Osteoblast (primary cell): ENCODE results near the gene BRAF. TPM values are rescaled to one million over a fixed set of nuclear protein-coding genes. Genes with fewer than 3 reads are reported as not detected.
"Not testable (repeated sequence)": the region's sequence is repeated elsewhere in the genome, so short reads cannot be mapped to it uniquely, and the experiment has no call there.

Experiments
- DNase-seq: peaks from one replicate; pipeline ENCODE4 v3.0.0; 2011; ENCODE audit warnings: low spot score, mixed read lengths; ENCODE audit not compliant: insufficient read length; ENCODE audit errors: missing footprints
- H2AFZ ChIP-seq: 2 replicates; pipeline ENCODE4 v1.6.0; 2011; ENCODE audit warnings: mild to moderate bottlenecking, low read length
- H3K27ac ChIP-seq: 2 replicates; pipeline ENCODE4 v1.5.1; 2011; ENCODE audit warnings: mild to moderate bottlenecking, low read depth, low read length, moderate library complexity
- H3K27me3 ChIP-seq: 2 replicates; pipeline ENCODE4 v1.6.0; 2012; ENCODE audit warnings: mild to moderate bottlenecking, control low read depth, inconsistent platforms, low read length, moderate library complexity; ENCODE audit not compliant: insufficient read depth
- H3K36me3 ChIP-seq: 2 replicates; pipeline ENCODE4 v1.5.1; 2011; ENCODE audit warnings: mild to moderate bottlenecking, low read length, control low read depth, moderate library complexity; ENCODE audit not compliant: insufficient read depth
- H3K4me1 ChIP-seq: 2 replicates; pipeline ENCODE4 v1.5.1; 2011; ENCODE audit warnings: mild to moderate bottlenecking, low read length, control low read depth, moderate library complexity; ENCODE audit not compliant: insufficient read depth
- H3K4me2 ChIP-seq: 2 replicates; pipeline ENCODE4 v1.6.0; 2011; ENCODE audit warnings: mild to moderate bottlenecking, low read length; ENCODE audit not compliant: insufficient read depth
- H3K4me3 ChIP-seq: fragments of 200-600 bp; sonication (generic); 3 replicates; pipeline ENCODE4 v1.5.1; 2012; ENCODE audit warnings: mild to moderate bottlenecking, low read length, inconsistent platforms; ENCODE audit not compliant: insufficient read depth
- H3K79me2 ChIP-seq: 2 replicates; pipeline ENCODE4 v1.6.0; 2012; ENCODE audit warnings: mild to moderate bottlenecking, low read length, control low read depth, inconsistent platforms; ENCODE audit not compliant: insufficient read depth
- H3K9me3 ChIP-seq: 2 replicates; pipeline ENCODE4 v1.5.1; 2011; ENCODE audit warnings: low read depth, low read length, control low read depth
- H4K20me1 ChIP-seq: 2 replicates; pipeline ENCODE4 v1.6.0; 2012; ENCODE audit warnings: mild to moderate bottlenecking, low read length, control low read depth; ENCODE audit not compliant: insufficient read depth
- total RNA-seq: library from RNA; depleted of rRNA; stranded (reverse); fragments of >200 nt; gene quantifications from 2 replicates; pipeline ENCODE4 v1.2.3, GENCODE V29; 2012
- TF ChIP-seq, protein P1 (sequence below): IDR thresholded peaks from 2 replicates; pipeline ENCODE4 v1.5.1; 2011; ENCODE audit warnings: mild to moderate bottlenecking, low read depth, low read length, moderate library complexity; ENCODE audit errors: extremely low read depth

BRAF gene
- total RNA-seq, 1 donor: 30.0 TPM

- no peak overlapping the region for H3K27ac ChIP-seq
- H3K4me2 ChIP-seq: no peak overlapping the region
- no peaks in the 10 kb centered on the region for H3K9me3 ChIP-seq
- DNase-seq: no peak
- H3K4me3 ChIP-seq: no peak overlapping the region
- H3K36me3 ChIP-seq: peaks cover 7% of the 10 kb centered on the region
- no peaks in the 10 kb centered on the region for H3K27me3 ChIP-seq
- TF ChIP-seq, protein P1, sequence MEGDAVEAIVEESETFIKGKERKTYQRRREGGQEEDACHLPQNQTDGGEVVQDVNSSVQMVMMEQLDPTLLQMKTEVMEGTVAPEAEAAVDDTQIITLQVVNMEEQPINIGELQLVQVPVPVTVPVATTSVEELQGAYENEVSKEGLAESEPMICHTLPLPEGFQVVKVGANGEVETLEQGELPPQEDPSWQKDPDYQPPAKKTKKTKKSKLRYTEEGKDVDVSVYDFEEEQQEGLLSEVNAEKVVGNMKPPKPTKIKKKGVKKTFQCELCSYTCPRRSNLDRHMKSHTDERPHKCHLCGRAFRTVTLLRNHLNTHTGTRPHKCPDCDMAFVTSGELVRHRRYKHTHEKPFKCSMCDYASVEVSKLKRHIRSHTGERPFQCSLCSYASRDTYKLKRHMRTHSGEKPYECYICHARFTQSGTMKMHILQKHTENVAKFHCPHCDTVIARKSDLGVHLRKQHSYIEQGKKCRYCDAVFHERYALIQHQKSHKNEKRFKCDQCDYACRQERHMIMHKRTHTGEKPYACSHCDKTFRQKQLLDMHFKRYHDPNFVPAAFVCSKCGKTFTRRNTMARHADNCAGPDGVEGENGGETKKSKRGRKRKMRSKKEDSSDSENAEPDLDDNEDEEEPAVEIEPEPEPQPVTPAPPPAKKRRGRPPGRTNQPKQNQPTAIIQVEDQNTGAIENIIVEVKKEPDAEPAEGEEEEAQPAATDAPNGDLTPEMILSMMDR: no peak
- H3K4me1 ChIP-seq: peaks cover 8% of the 10 kb centered on the region
- H3K79me2 ChIP-seq: no peaks in the 10 kb centered on the region
- H4K20me1 ChIP-seq: peaks cover 4% of the 10 kb centered on the region
- no peak overlapping the region for H2AFZ ChIP-seq
Measured at GRCh38 chr7:140677496-140677895, 247.2 kb downstream of the BRAF start.

DNA sequence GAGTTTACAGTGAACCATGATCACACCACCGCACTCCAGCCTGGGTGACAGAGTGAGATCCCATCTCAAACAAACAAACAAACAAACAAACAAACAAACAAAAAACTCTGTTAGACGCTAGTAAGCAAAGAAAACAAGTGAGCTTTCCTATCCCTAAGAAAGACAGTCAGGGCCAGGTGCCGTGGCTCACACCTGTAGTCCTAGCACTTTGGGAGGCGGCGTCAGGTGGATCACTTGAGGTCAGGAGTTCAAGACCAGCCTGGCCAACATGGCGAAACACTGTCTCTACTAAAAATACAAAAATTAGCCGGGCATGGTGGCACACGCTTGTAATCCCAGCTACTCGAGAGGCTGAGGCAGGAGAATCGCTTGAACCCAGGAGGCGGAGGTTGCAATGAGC is 247.8 kb downstream of the BRAF start:
- not testable (repeated sequence) for H3K27ac ChIP-seq, H3K27me3 ChIP-seq, H3K79me2 ChIP-seq, H3K36me3 ChIP-seq, H4K20me1 ChIP-seq, H3K4me2 ChIP-seq, H3K9me3 ChIP-seq, H3K4me1 ChIP-seq, H3K4me3 ChIP-seq, DNase-seq, H2AFZ ChIP-seq

DNA sequence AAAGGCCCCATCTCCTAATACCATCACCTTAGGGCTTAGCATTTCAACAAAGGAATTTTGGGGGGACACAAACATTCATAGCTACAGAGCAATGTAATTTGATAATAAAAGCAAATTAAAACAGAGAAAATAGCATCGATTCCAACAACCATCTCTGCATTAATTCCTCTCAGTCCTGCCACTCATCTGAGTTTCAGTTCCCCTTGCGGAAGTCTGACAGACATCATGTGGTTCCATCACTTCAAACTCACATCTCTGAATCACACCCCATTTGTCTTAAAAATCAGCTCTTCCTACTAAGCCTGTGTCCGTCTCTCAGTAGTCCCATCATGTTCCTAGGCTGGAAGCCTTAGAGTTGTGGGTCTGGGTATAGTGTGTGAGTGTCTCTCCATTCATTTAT is 248.4 kb downstream of the BRAF start:
- H3K4me1 ChIP-seq: peaks cover 8% of the 10 kb centered on the region
- H3K27me3 ChIP-seq: no peaks in the 10 kb centered on the region
- TF ChIP-seq, protein P1: no peak
- no peak overlapping the region for H2AFZ ChIP-seq
- peaks cover 4% of the 10 kb centered on the region for H4K20me1 ChIP-seq
- peaks cover 4% of the 10 kb centered on the region for H3K36me3 ChIP-seq
- H3K4me3 ChIP-seq: no peak overlapping the region
- H3K9me3 ChIP-seq: no peaks in the 10 kb centered on the region
- no peak overlapping the region for H3K27ac ChIP-seq
- no peak for DNase-seq
- H3K4me2 ChIP-seq: no peak overlapping the region
- no peaks in the 10 kb centered on the region for H3K79me2 ChIP-seq

DNA sequence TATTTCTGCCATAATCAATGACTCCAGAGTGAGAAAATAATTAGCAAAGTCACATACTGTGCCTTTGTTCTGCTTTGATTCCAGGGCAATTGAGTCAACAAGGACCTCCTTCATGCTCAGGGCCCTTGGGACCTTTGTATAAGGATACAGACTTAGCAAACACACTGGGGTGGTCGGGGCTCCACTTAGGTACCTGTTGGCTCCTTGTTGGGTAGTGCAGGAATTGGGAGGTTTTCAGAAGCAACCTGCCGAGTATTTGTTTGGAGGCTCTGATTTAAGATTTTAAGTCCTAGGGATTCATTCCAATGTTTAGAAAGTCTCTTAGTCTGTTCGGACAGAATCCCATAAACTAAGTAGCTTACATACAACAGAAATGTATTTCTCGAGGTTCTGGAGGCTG is 249.0 kb downstream of the BRAF start:
- H2AFZ ChIP-seq: no peak overlapping the region
- no peaks in the 10 kb centered on the region for H3K79me2 ChIP-seq
- peaks cover 4% of the 10 kb centered on the region for H4K20me1 ChIP-seq
- DNase-seq: no peak
- H3K4me2 ChIP-seq: peak overlapping the region; percentile 3
- H3K36me3 ChIP-seq: peaks cover 2% of the 10 kb centered on the region
- TF ChIP-seq, protein P1: no peak
- no peak overlapping the region for H3K27ac ChIP-seq
- H3K4me1 ChIP-seq: peaks cover 8% of the 10 kb centered on the region
- H3K4me3 ChIP-seq: no peak overlapping the region
- H3K27me3 ChIP-seq: no peaks in the 10 kb centered on the region
- no peaks in the 10 kb centered on the region for H3K9me3 ChIP-seq
